Spinal cord (tissue), 10 donors: ENCODE results near the gene GRK5. TPM values are rescaled to one million over a fixed set of nuclear protein-coding genes. Genes with fewer than 3 reads are reported as not detected.
"Not testable (repeated sequence)": the region's sequence is repeated elsewhere in the genome, so short reads cannot be mapped to it uniquely, and the experiment has no call there.

Experiments
- DNase-seq, 6 donors: peaks; one replicate each; pipeline versions ENCODE4 v3.0.0 to v3.0.0-alpha.2; 2013 to 2015; ENCODE audit warnings: low spot score in 6 of 6, low read depth in 4 of 6
- H3K27ac ChIP-seq: one replicate; pipeline ENCODE4 v1.5.1; 2013; ENCODE audit warnings: low read depth, low read length, control low read depth
- H3K27me3 ChIP-seq: one replicate; pipeline ENCODE4 v1.6.1; 2013; ENCODE audit warnings: low read length; ENCODE audit not compliant: control insufficient read depth, insufficient read depth
- H3K36me3 ChIP-seq: one replicate; pipeline ENCODE4 v1.6.1; 2013; ENCODE audit warnings: low read length; ENCODE audit not compliant: control insufficient read depth, insufficient read depth
- H3K4me1 ChIP-seq: one replicate; pipeline ENCODE4 v1.6.1; 2013; ENCODE audit warnings: low read length; ENCODE audit not compliant: control insufficient read depth, insufficient read depth
- H3K4me3 ChIP-seq: one replicate; pipeline ENCODE4 v1.5.1; 2013; ENCODE audit warnings: low read depth, low read length, control low read depth
- H3K9me3 ChIP-seq: one replicate; pipeline ENCODE4 v1.6.1; 2013; ENCODE audit warnings: low read length; ENCODE audit not compliant: control insufficient read depth, insufficient read depth
- WGBS: methylation state at CpG from one replicate; pipeline ENCODE4 v1.1.5; 2013; ENCODE audit warnings: missing lambda C conversion rate; ENCODE audit not compliant: insufficient coverage; 5-methylcytosine and 5-hydroxymethylcytosine counted together
- polyA plus RNA-seq, 2 donors: library from polyadenylated mRNA; unstranded; fragments of 120-200 nt; gene quantifications; one replicate each; pipeline ENCODE4 v1.2.1, GENCODE V29; 2013; ENCODE audit not compliant: insufficient read length in 2 of 2
- total RNA-seq, 2 donors: library from RNA; depleted of rRNA in 1 of 2; stranded (reverse); fragments of 120-200 nt in 1 of 2; fragments of >200 nt in 1 of 2; gene quantifications; one replicate each; pipeline versions ENCODE4 v1.2.3 to v1.2.4, GENCODE V29; 2013 to 2014
- donor health status: healthy.

The GRK5 gene
- total and polyA plus RNA-seq, 4 donors = 15.6 to 29.5 (median 25.6) TPM

GRCh38 chr10:119217991-119218490 is 10.7 kb downstream of the GRK5 start:
- WGBS = 25% methylated on average over 1 of the region's 4 CpGs
- Histone ChIP-seq H3K9me3 (no peaks in the 10 kb centered on the region), H3K36me3 (no peaks in the 10 kb centered on the region), H3K27ac (no peak overlapping the region), H3K4me3 (no peak overlapping the region), H3K4me1 (peaks cover 9% of the 10 kb centered on the region), H3K27me3 (no peaks in the 10 kb centered on the region)
- no peak for DNase-seq

DNA sequence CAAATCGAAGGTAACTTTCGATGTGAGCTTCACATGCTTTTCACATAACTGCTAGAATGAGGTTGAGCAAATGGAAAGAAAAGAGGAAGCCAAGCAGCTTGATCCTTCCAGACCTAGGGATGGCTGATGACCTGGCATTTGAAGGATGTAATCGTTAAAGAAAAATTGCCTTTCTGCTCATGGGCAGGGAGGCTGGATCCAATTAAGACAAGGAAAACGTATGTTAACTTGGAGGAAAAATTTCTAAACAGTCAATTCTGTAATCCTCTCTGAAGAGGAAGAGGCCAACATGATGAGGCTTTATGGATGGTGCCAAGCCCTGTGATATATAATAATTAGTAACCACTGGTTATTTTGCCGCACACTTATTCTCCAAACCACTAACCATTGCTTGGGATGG is 12.5 kb downstream of the GRK5 start:
- 100% methylated on average over 3 of the region's 5 CpGs for WGBS
- peaks cover 9% of the 10 kb centered on the region for H3K4me1 ChIP-seq
- no peak for DNase-seq
- H3K27ac ChIP-seq = no peak overlapping the region
- H3K4me3 ChIP-seq = no peak overlapping the region
- no peaks in the 10 kb centered on the region for H3K27me3 ChIP-seq
- H3K36me3 ChIP-seq = no peaks in the 10 kb centered on the region
- no peaks in the 10 kb centered on the region for H3K9me3 ChIP-seq

- H3K4me1 ChIP-seq = peaks cover 9% of the 10 kb centered on the region
- no peak overlapping the region for H3K27ac ChIP-seq
- no peak for DNase-seq
- H3K4me3 ChIP-seq = no peak overlapping the region
- H3K36me3 ChIP-seq = no peaks in the 10 kb centered on the region
- 92% methylated on average over 3 of the region's 4 CpGs for WGBS
- no peaks in the 10 kb centered on the region for H3K27me3 ChIP-seq
- no peaks in the 10 kb centered on the region for H3K9me3 ChIP-seq
Measured at GRCh38 chr10:119221201-119221600, 13.8 kb downstream of the GRK5 start.

DNA sequence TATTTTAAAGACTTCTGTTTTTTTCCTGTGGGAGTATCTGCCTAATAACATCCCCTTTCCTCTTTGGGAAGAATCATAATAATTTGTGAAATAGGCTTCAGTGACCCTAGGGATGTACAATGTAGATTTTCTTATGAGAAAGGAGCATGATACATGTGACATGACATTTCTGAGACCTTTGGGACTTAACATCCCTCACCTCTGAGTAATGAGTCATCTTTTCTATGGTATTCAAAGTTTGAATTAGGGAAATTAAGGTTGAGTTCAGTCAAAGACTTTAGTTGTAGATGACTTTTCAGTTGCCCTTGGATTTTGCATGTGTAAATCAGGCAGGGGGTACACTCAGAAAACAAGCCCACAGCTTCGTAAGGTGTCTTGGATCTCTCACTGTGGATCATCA is 14.3 kb downstream of the GRK5 start:
- H3K4me1 ChIP-seq = peaks cover 9% of the 10 kb centered on the region
- H3K27ac ChIP-seq = no peak overlapping the region
- no peaks in the 10 kb centered on the region for H3K36me3 ChIP-seq
- no peaks in the 10 kb centered on the region for H3K27me3 ChIP-seq
- WGBS = 100% methylated on average over 1 of the region's 1 CpG
- no peak overlapping the region for H3K4me3 ChIP-seq
- no peak for DNase-seq
- H3K9me3 ChIP-seq = no peaks in the 10 kb centered on the region

DNA sequence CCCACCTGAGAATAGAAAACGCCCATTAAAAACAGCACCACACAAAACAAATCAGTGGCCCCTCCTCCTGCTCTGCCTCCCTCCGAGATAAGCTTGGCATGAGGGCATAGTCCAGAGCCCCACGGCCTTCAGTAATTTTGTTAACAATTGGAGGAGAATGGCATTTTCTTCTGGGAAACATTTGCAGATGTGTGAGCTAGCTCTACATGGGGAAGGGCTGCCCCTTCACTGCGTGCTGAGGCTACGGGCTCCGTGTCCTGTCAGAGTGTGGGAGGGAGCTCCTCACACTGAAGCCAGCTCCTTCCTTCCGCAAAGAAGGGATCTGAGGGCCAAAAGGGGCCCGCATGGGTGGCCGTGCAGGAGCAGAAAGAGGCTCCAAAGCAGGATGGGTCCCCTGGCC is 15.2 kb downstream of the GRK5 start:
- no peak for DNase-seq
- no peaks in the 10 kb centered on the region for H3K36me3 ChIP-seq
- no peak overlapping the region for H3K4me3 ChIP-seq
- no peaks in the 10 kb centered on the region for H3K27me3 ChIP-seq
- WGBS = 23% methylated on average over 8 of the region's 9 CpGs
- H3K27ac ChIP-seq = no peak overlapping the region
- H3K4me1 ChIP-seq = peaks cover 9% of the 10 kb centered on the region
- H3K9me3 ChIP-seq = no peaks in the 10 kb centered on the region

DNA sequence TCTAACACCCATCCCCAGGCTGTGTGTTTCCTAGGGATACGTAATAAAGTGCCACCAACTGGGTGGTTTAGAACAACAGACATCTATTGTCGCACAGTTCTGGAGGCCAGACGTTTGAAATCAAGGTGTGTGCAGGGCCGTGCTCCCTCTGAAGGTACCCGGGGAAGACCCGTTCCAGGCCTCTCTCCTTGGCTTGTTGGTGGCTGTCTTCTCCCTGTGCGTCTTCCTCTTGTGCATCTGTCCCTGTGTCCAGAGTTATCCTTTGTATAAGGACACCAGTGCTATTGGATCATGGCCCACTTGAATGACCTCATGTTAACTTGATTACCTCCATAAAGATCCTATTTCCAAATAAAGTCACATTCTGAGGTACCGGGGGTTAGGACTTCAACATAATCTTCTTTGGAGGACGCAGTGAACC is 15.6 kb downstream of the GRK5 start:
- no peaks in the 10 kb centered on the region for H3K9me3 ChIP-seq
- no peaks in the 10 kb centered on the region for H3K27me3 ChIP-seq
- WGBS = 76% methylated on average over 9 of the region's 9 CpGs
- DNase-seq = no peak
- no peak overlapping the region for H3K4me3 ChIP-seq
- peaks cover 9% of the 10 kb centered on the region for H3K4me1 ChIP-seq
- H3K36me3 ChIP-seq = no peaks in the 10 kb centered on the region
- H3K27ac ChIP-seq = no peak overlapping the region

- H3K4me3 ChIP-seq = no peak overlapping the region
- DNase-seq = no peak
- H3K9me3 ChIP-seq = no peaks in the 10 kb centered on the region
- no peak overlapping the region for H3K27ac ChIP-seq
- whole genome bisulfite sequencing = no CpG with 5 or more reads among the region's 4 CpGs
- no peaks in the 10 kb centered on the region for H3K27me3 ChIP-seq
- no peaks in the 10 kb centered on the region for H3K36me3 ChIP-seq
- H3K4me1 ChIP-seq = peaks cover 9% of the 10 kb centered on the region
Measured at GRCh38 chr10:119225083-119225658, 17.8 kb downstream of the GRK5 start.

- Histone ChIP-seq H3K4me3 (no peak overlapping the region), H3K4me1 (peaks cover 2% of the 10 kb centered on the region), H3K27ac (no peak overlapping the region), H3K36me3 (no peaks in the 10 kb centered on the region), H3K27me3 (no peaks in the 10 kb centered on the region), H3K9me3 (no peaks in the 10 kb centered on the region)
- DNase-seq = no peak
- WGBS = no CpG with 5 or more reads among the region's 6 CpGs
Measured at GRCh38 chr10:119227825-119228224, 20.5 kb downstream of the GRK5 start.

GRCh38 chr10:119231654-119232053 is 24.3 kb downstream of the GRK5 start:
- peaks cover 5% of the 10 kb centered on the region for H3K4me1 ChIP-seq
- no peaks in the 10 kb centered on the region for H3K36me3 ChIP-seq
- no CpG with 5 or more reads among the region's 7 CpGs for WGBS

DNA sequence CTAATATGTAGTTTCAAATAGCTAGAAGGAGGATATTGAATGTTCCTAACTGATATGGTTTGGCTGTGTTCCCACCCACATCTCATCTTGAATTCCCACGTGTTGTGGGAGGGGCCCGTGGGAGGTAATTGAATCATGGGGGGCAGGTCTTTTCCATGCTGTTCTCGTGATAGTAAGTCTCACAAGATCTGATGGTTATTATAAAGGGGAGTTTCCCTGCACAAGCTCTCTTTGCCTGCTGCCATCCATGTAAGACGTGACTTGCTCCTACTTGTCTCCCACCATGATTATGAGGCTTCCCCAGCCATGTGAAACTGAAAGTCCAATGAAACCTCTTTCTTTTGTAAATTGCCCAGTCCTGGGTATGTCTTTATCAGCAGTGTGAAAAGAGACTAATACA is 25.1 kb downstream of the GRK5 start:
- not testable (repeated sequence) for H3K9me3 ChIP-seq, H3K4me3 ChIP-seq, H3K36me3 ChIP-seq, DNase-seq, H3K27ac ChIP-seq, H3K27me3 ChIP-seq
- H3K4me1 ChIP-seq = peaks cover 11% of the 10 kb centered on the region
- no CpG with 5 or more reads among the region's 4 CpGs for WGBS

More at GRCh38 chr10:119231654-119232053, 24.3 kb downstream of the GRK5 start:
- no peak overlapping the region for H3K4me3 ChIP-seq
- no peaks in the 10 kb centered on the region for H3K9me3 ChIP-seq
- no peaks in the 10 kb centered on the region for H3K27me3 ChIP-seq
- H3K27ac ChIP-seq = no peak overlapping the region
- no peak for DNase-seq
